ENCODE data around the gene ATG101. TPM values are rescaled to one million over a fixed set of nuclear protein-coding genes. Genes with fewer than 3 reads are reported as not detected.

ATG101 gene
- total and polyA plus RNA-seq, 2 of the 13 experiments (the other 11 are each of a cell fraction or from before 2014, with no cell fraction given): 58.2 to 67.7 TPM

DNA sequence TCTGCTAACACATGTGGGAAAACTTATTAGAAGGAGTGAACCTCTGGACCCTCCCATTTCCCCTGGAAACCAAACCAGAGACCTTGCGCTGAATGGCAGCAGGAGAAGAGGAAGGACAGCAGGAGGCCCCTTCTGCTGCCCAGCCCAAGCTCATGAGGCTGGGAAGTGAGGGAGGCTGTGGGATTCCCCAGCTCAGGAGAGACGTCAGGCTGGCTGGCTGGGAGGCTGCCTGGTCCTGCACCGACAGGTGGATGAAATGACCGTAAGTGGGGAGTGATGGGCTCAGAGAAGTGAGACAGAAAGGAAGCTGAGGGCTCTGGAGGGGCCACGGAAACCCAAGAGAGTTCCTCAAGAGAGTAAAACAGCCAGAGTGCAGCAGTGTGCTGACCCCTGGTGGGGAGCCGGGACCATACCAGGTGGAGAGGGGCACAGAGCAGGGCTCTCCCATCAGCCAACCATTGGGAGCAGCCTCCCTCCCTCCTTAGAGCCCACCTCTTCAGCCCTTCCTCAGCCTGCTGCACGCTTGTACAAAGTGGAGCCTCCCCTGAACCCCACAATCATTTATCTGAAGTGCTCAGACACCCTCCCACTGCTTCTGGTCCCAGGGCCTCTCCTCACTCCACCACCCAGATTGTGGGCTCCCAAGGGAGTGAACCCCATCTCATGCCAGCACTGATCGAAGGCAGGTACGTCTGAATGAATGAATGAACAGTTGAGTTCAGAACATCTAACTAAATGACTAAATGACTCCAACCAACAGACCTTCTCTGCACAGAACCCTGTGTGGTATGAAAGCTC, 49.0 kb upstream of the ATG101 start (continued):
- TF ChIP-seq, protein P1, sequence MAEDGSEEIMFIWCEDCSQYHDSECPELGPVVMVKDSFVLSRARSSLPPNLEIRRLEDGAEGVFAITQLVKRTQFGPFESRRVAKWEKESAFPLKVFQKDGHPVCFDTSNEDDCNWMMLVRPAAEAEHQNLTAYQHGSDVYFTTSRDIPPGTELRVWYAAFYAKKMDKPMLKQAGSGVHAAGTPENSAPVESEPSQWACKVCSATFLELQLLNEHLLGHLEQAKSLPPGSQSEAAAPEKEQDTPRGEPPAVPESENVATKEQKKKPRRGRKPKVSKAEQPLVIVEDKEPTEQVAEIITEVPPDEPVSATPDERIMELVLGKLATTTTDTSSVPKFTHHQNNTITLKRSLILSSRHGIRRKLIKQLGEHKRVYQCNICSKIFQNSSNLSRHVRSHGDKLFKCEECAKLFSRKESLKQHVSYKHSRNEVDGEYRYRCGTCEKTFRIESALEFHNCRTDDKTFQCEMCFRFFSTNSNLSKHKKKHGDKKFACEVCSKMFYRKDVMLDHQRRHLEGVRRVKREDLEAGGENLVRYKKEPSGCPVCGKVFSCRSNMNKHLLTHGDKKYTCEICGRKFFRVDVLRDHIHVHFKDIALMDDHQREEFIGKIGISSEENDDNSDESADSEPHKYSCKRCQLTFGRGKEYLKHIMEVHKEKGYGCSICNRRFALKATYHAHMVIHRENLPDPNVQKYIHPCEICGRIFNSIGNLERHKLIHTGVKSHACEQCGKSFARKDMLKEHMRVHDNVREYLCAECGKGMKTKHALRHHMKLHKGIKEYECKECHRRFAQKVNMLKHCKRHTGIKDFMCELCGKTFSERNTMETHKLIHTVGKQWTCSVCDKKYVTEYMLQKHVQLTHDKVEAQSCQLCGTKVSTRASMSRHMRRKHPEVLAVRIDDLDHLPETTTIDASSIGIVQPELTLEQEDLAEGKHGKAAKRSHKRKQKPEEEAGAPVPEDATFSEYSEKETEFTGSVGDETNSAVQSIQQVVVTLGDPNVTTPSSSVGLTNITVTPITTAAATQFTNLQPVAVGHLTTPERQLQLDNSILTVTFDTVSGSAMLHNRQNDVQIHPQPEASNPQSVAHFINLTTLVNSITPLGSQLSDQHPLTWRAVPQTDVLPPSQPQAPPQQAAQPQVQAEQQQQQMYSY (CRISPR knock-in tag; IDR thresholded peaks at IDR 0.05): no peak
- TF ChIP-seq ZEB1 (IDR thresholded peaks at IDR 0.05; ENCODE audit: insufficient replicate concordance, low read depth): no peak
- TF ChIP-seq, protein P2, sequence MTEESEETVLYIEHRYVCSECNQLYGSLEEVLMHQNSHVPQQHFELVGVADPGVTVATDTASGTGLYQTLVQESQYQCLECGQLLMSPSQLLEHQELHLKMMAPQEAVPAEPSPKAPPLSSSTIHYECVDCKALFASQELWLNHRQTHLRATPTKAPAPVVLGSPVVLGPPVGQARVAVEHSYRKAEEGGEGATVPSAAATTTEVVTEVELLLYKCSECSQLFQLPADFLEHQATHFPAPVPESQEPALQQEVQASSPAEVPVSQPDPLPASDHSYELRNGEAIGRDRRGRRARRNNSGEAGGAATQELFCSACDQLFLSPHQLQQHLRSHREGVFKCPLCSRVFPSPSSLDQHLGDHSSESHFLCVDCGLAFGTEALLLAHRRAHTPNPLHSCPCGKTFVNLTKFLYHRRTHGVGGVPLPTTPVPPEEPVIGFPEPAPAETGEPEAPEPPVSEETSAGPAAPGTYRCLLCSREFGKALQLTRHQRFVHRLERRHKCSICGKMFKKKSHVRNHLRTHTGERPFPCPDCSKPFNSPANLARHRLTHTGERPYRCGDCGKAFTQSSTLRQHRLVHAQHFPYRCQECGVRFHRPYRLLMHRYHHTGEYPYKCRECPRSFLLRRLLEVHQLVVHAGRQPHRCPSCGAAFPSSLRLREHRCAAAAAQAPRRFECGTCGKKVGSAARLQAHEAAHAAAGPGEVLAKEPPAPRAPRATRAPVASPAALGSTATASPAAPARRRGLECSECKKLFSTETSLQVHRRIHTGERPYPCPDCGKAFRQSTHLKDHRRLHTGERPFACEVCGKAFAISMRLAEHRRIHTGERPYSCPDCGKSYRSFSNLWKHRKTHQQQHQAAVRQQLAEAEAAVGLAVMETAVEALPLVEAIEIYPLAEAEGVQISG (CRISPR knock-in tag; IDR thresholded peaks at IDR 0.05): peak; percentile 66
- no peak for TF ChIP-seq MTA3 (CRISPR knock-in tag; IDR thresholded peaks at IDR 0.05)
- TF ChIP-seq, protein P3, sequence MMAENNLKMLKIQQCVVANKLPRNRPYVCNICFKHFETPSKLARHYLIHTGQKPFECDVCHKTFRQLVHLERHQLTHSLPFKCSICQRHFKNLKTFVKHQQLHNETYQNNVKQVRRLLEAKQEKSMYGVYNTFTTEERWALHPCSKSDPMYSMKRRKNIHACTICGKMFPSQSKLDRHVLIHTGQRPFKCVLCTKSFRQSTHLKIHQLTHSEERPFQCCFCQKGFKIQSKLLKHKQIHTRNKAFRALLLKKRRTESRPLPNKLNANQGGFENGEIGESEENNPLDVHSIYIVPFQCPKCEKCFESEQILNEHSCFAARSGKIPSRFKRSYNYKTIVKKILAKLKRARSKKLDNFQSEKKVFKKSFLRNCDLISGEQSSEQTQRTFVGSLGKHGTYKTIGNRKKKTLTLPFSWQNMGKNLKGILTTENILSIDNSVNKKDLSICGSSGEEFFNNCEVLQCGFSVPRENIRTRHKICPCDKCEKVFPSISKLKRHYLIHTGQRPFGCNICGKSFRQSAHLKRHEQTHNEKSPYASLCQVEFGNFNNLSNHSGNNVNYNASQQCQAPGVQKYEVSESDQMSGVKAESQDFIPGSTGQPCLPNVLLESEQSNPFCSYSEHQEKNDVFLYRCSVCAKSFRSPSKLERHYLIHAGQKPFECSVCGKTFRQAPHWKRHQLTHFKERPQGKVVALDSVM (CRISPR knock-in tag; IDR thresholded peaks at IDR 0.05): peak; percentile 82; the same call in 1 of the 2 replicates
- no peak for TF ChIP-seq DMAP1 (CRISPR knock-in tag; IDR thresholded peaks at IDR 0.05)
- TF ChIP-seq ELF3 (CRISPR knock-in tag; IDR thresholded peaks at IDR 0.05): peak; percentile 25; the same call in 1 of the 2 replicates
- 0 out of 2 replicates have a peak, but pooled peaks have one; percentile 32 for TF ChIP-seq MYC (CRISPR knock-in tag; IDR thresholded peaks at IDR 0.05; ENCODE audit: borderline replicate concordance)
- TF ChIP-seq TRIM24 (CRISPR knock-in tag; IDR thresholded peaks at IDR 0.05): no peak
- TF ChIP-seq ZNF792 (CRISPR knock-in tag; IDR thresholded peaks at IDR 0.05): peak; percentile 21; the same call in 1 of the 2 replicates
- TF ChIP-seq KDM3A (CRISPR knock-in tag; IDR thresholded peaks at IDR 0.05; ENCODE audit: low read depth): peak; percentile 35; the same call in 1 of the 2 replicates
- TF ChIP-seq ZNF724P (CRISPR knock-in tag; IDR thresholded peaks at IDR 0.05; ENCODE audit: borderline replicate concordance): peak; percentile 38; the same call in 1 of the 2 replicates
- no peak for TF ChIP-seq HNRNPL (IDR thresholded peaks at IDR 0.05; ENCODE audit: low read depth, low read length)
- TF ChIP-seq, protein P4, sequence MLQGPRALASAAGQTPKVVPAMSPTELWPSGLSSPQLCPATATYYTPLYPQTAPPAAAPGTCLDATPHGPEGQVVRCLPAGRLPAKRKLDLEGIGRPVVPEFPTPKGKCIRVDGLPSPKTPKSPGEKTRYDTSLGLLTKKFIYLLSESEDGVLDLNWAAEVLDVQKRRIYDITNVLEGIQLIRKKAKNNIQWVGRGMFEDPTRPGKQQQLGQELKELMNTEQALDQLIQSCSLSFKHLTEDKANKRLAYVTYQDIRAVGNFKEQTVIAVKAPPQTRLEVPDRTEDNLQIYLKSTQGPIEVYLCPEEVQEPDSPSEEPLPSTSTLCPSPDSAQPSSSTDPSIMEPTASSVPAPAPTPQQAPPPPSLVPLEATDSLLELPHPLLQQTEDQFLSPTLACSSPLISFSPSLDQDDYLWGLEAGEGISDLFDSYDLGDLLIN (CRISPR knock-in tag; IDR thresholded peaks at IDR 0.05; ENCODE audit: borderline replicate concordance): no peak
- no peak for TF ChIP-seq FOXP1 (IDR thresholded peaks at IDR 0.05)
- no peak for TF ChIP-seq FOXP1 (CRISPR knock-in tag; IDR thresholded peaks at IDR 0.05)

Data from HepG2 (cell line).